HTERT RPE-1 (cell line): Measurements from ENCODE around the gene KIT.

Experiments used
- in situ Hi-C: fragments of 300-500 bp; cut with MboI; formaldehyde crosslinking; loops from 4 replicates; pipeline ENCODE4 v1.14.3; 2020; ENCODE audit warnings: low sequenced_read_pairs

KIT gene

DNA sequence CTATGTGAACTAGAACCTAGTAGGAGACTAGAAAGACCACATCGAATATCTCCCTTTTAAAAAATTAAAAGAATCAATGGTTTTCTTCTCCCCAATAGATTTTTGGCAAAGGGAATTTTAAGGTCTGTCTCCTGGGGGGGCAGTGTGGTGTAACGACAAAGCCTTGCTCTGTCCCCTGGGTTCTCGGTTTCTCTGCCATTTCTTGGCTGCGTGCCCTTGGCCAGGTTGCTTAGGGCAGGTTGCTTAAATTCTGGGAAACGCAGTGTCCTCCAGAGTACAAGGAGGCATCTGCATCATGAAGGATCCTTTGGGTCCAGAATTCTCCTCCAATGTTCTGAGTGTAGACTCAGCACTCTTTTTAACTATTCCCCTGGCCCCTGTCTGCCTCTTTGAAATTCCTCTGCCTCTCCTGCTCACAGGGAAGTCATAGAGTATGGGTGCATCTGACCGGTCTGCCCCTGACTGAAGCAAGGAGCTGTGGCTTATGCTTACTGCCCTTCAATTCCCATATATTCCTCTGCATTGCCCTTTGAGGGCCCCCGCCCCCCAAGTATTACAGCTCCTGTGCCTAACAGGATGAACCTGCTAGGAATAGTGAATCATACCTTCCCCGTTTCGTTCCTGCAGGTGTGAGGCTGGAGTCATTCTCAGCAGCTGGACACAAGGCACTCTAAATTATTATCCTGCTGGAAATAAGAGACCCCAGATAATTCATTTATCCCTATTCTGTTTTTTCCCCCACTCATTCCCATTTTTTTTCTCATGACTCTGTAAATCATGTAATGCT lies 2.2 kb downstream of the KIT start:
- in situ Hi-C loops: no loop called here

DNA sequence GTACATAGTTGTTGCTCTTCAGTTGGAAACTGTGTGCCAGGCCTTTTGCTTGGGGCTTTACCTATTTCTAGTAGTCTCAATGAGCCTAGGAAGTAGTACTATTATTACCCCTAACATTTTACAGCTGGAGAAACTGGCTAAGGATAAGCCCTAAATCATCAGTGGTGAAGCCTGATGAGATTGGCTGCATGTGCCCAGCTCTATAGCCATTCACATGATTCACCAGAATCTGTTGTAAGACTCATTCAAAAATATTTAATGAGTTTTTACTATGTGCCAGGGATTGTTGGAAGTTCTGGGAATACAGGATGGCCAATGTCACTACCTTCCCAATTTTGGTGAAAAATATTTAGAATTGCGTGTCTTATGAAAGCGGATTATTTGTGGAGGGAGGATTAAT lies 2.8 kb downstream of the KIT start:
- in situ Hi-C loops: no loop called here

DNA sequence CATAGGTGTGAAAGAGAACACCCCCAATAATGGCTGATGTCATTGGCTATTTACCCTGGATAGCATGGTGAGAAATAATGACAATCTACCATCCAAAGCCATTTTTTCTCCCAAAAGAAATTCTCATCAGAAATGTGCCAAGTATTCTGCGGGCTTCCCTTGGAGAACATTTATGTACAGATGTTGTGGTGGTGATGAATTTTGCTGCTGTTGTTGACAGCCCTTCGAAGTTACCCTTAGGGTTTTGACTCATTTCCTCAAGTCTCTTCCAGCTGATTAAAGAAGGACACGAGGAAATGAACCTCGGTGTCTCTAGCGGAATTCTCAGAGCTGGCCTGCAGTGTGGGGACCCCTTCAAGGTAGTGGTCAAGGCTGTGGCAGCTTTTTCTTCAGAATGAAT lies 3.4 kb downstream of the KIT start:
- in situ Hi-C loops: no loop called here

DNA sequence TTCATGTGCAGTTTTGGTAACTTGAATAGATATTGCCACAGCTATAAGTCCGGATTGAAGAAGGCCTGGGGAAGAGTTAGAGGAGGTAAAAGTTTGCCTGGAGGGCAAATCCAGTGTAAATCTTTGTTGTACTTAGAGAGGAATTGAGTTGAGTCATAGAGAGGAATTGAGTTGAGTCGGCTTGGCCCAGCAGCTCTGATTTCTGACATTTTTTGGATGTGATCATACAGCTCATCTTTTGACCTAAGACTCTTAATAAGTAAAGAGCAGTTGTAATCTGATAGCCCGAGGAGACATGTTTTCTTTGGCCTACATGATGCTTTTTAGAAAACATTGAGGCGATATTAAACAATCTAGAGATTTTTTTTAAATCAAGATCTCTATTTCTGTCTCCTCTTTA lies 3.9 kb downstream of the KIT start:
- in situ Hi-C loops: no loop called here

DNA sequence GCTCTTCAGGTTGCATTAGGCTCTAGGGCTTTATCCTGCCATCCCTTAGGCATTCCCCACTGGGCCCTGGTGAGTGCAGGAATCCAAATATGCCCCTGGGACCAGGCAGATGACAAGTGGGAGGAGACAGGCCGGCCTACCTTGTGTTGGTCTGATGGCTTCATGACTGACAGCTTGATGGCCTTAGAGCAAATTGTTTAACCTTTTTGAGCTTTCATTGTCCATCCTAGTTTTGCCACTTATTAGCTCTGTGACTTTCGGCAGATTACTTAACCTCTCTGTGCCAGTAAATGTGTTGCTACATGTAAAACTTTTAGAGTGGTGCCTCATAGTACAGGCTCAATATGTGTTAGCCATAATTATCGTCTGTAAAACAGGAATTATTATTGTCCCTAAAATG lies 4.4 kb downstream of the KIT start:
- in situ Hi-C loops: no loop called here

DNA sequence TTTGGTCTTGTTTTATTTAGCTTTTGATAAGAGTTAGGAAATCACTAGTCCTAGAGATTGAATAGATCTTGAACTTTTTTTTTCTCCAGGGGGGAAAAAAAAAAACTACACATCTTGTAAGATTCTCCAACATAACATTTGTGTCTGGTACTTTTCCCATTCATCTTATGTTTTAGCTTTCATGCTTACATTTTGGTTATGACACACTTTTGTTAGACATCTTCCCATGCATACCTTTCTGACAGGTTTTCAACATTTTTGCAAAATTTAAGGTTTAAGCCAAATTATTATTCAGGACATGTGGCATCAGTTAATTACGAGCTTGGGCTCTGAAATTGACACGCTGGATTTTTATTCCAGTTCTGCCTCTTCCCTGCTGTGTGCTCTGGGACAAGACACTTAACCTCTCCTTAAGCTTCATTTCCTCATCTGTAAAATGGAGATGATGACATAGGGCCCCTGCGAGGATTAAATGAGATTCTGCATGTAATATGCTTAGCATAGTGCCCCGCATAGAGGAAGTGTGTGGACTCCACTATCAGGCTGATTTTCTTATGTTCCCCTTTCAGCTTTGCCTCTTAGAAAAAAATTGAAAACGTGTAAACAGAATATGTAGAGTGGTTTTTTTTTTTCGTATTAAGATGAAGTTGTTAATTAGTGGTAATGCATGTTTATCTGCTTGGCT lies 5.3 kb downstream of the KIT start:
- in situ Hi-C loops: no loop called here

DNA sequence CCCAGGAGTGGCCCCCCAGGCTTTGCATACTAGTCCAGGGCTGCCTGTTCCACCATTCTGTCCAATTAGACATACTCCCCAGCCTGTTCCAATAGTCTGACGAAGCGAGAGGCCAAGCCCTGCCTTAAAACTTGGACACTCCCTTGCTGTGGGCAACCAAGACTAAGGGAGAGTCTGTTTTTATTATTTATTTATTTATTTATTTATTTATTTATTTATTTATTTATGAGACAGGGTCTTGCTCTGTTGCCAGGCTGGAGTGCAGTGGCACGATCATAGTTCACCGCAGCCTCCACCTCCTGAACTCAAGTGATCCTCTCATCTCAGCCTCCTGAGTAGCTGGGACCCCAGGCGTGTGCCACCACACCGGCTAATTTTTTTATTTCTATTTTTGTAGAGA lies 6.6 kb downstream of the KIT start:
- in situ Hi-C loops: no loop called here

DNA sequence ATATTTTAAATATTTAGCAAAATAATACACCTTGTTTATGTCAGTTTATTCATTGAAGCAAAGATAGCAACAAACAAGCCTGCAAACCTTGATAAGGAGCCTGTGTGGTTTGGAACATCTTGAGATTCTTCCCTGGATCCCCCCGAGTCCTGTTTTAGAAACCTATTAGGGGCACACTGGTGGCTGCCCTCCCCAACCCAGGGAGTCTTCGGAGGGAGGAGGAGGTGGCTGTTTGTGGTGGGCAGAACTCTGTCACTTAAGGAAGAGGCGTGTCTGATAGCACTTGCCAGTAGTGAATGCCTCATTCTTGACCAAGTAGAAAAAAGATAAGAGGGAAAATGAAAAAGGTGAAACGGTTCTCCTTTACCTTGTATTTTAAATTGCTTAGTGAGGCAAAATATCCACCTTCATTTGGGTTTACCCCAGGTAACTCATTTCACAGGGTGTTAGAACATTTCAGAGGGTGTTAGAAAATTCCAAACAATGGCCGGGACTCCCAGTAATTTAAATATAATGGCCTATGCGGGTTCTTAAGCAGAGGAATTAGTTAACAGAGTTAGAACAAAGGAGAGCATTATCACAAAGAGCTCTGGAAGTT lies 10.4 kb downstream of the KIT start:
- in situ Hi-C loops: no loop called here

DNA sequence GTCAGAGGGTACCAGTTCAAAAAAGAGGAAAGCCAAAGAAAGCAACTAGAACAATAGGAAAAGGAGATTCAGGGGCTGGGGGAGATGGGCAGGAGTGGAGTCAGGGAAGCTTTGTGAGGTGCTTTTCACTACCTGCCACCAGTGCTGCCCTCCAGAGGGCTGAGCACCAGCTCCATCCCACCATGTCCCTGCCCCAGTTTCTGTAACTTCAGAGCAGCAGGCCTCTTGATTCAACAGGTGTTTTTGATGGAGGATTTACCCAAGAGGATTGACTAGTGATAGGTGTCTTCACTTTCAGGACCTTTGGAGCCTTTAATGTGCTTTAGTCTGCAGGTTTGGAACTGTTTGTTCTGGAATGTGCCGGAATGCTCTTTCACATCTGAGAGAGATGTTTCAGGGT lies 12.1 kb downstream of the KIT start:
- in situ Hi-C loops: no loop called here

DNA sequence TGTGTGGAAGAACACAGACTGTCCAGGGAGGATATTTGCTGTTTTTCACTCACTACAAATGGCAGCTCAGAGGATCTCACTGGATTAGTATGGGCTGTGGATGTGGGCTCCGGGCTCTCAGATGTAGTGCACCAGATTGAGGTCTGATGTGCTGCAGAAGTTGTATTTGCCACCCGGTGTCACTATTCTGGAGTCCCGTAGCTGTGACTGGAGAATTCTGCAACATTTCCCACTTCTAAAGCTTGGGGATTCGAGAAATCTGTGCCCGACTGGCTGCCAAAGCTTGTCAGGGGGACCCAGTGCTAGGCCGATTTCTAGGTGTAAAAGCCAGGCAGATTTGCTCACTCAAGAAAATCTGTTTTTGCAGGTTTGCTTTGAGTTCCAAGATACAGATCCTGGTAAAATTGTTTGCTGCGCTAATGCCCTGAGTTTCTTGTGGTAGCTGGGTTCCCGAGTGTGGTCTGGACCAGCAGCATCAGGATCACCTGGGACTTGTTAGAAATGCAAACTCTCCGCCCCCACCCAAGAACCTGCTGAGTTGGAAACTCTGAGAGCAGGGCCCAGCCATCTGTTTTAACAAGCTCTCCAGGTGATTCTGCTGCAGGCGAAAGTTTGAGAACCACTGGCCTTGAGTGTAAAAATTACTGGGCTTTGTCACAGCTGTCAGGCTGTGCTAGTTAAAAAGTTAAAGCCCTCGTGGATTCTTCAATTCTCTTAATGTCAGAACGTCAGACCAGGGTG lies 18.1 kb downstream of the KIT start:
- in situ Hi-C loops: no loop called here

DNA sequence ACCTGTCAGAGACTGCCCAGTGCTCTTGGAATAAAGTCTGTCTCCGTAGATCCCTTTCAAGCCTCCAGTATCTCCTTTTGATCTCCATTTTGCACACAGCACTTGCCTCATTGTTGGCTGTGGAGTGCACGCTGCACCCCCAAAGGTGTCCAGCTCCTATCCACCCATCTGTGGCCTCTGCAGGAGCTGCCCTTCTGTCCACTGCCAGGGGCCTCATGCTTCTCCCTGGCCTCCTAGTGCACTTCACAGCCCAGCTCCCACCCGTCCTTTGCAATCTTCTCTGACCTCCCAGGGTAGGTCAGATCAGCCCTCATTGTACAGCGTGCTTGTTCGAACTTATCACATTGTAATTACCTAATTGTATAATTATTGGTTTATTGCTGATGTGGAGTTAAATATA lies 18.9 kb downstream of the KIT start:
- in situ Hi-C loops: no loop called here

DNA sequence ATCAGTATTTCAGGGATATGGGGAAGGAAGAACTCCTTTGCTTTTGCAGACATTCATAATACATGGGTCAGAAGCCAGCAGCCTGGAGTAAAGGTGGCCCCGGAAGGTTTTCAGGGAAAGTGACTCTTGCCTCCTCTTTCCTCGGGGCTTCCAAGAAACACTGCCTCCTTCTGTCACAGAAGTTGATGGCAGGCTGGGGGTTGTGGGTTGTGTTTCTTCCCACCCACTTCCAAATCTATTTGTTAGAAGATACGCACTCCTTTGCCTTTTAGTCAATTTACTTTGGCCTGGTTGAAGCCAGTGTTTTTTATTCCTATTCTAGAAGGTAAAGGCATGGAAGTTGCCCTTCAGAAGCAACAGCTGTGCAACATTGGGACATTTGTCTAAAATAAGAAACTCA lies 19.7 kb downstream of the KIT start:
- in situ Hi-C loops: no loop called here

DNA sequence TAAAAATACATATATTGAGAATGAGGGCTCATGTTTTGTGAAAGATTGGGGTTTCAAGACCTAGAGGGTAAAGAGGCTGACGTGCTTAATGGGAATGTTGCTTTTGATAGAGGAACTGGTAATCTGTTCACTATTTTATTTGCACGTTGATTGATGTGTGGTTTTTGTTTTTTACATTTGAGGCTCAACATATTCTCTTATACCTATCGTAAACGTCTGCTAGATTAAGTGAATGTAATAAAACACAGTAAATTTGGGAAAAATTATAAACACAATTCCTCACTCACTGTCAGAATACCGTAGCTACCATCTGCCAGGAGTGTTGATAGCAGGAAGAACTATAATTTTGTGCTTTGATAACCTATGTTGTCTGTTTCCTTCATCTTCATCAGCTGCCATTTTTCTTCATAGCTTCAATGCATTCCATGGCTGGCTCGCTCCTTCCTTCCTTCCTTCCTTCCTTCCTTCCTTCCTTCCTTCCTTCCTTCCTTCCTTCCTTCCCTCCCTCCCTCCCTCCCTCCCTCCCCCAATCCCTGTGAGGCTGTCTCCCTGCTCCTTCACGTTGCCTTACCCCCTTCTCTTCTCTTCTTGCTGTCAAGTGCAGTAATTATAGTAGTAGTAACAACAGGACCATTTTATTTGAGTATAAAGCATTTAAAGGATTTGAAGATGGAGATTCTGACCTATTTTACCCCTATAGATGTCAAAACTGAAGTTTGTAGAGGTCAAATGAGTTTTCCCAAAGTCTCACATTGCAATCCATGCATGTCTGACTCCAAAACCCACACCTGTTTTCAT lies 20.3 kb downstream of the KIT start:
- in situ Hi-C loops: no loop called here

DNA sequence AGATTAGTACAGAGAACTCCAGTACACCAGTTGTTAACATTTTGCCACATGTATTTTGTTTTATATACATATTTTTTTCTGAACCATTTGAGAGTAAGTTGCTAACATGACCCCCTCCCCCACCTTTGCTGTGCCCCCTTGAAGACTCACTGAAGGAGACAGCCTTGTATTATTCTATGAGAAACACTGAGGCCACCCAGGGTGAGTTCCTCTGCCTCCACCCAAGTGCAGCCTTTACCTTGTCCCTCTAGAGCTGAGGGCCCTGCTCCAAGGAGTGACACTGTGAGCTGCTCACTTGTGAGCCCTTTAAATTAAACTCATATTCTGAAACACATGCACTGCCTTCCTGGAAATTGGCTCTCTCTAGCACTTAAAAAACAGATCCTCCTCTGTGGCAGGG lies 21.1 kb downstream of the KIT start:
- in situ Hi-C loops: no loop called here

DNA sequence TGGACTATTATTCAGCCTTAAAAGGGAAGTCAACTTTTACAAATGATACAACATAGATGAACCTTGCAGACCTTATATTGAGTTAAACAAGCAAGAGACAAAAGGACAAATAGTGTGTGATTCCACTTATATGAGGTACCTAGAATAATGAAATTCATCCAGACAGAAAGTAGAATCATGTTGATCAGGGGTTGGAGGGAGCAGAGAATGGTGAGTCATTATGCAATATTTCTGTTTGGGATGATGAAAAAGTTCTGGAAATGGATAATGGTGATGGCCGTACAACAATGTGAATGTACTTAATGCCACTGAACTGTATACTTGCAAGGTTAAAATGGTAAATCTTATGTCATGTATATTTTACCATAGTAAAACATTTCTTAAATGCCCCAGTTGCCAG lies 22.1 kb downstream of the KIT start:
- in situ Hi-C loops: no loop called here

DNA sequence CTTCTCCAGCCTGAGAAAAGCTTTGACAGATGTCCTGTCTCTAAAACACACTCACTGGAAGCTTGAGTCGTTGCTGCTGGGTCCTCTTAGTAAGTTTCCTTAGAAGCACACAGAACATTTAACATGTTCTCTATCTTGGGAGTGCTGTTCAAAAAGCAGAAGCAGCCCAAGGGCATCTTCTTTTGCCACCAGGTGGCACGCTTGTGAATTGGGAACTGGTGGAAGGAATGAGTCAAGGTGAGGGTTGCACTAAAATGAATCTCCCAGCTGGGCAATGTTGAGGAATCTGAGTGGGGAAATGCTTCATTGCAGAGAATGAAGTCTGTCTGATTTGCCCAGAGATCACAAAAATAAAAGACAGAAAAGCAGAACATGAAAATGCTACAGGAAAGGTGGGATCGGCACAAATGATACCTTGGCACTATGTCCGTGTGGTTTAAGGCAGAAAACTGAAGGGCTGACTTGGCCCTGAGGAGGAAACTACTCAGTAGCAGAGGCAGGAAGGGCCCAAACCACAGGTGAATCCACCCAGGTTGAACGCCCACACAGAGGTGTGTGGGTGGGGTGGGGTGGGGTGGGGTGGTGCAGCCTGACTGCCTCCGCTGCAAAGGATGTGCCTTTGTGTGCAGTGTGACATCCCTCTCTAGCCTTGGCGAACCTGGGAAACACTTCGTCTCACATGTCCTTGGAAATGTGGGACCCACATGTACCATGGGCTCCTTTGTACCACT lies 26.0 kb downstream of the KIT start:
- in situ Hi-C loops: no loop called here

DNA sequence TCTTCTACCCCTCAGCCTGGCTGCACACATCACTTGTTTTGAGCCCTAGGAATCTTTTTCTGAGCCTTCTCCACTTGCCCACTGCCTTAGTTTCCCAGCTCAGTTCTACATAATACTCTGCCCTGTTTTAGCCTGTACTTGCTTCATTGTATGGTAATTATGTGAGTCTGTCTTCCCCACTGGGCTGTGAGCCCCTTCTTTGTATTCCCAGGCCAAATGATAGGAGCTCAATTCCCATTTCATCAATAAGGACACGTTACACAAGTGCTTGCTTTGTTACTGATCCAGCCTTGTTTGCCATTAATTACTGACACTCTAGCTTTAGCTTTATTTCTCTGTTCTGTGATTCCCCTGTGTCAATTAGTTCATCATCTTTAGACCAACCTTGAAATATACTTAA lies 28.1 kb downstream of the KIT start:
- in situ Hi-C loops: no loop called here

DNA sequence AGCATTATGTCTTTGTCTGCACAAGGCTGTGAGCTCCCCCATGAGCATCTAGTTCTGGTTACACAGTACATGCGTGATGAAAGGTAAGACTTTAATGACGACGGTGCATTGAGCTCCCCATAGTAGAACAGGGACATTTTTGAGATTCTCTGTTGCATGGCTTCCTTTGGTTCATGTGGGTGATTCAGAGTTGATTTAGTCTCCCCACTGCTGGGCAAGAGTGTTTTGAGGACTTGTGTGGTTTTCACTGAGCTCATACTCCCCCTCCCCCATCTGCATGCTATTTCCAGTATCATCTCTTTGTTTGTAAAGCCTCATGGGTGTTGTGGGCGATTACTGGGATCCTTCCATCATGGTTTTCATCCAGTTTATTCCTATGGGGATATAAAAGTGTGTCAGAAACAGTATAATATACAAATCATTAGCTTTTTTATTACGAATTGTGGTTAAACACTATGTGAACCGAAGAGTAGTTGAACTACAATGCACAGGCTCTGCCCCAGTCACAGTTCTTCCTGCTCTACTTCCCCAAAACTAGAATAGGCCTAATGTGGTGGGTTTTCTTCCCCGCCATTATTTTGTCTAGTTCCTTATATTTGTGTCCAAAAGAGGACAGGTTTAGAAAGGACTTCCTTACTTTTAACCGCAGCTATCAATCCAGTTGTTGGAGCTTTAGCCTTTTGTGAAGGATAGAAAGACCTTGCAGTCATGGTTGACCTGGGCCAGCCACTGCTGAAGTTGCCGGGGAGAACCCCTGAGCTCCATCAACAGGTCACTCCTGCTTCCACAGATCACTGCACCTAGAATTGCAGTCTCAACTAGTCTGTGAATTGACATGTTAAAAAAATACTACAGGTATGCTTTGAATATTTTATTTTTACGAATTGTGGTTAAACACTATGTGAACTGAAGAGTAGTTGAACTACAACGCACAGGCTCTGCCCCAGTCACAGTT lies 30.4 kb downstream of the KIT start:
- in situ Hi-C loops: no loop called here

DNA sequence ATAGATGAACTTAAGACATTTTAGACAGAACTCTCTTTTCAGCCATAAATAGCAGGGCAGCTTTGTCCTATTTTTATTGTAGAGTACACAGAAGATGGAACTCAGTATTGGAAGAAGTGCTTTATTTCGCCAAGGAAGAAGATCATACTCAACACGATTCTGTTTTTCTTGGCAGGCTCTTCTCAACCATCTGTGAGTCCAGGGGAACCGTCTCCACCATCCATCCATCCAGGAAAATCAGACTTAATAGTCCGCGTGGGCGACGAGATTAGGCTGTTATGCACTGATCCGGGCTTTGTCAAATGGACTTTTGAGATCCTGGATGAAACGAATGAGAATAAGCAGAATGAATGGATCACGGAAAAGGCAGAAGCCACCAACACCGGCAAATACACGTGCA lies 37.6 kb downstream of the KIT start:
- in situ Hi-C loops: no loop called here
